ENCODE results near the gene ATF4. TPM values are rescaled to one million over a fixed set of nuclear protein-coding genes. Genes with fewer than 3 reads are reported as not detected.

Gene ATF4
- total and polyA plus RNA-seq, 2 of the 8 experiments (the other 6 are each of a cell fraction or from before 2014, with no cell fraction given): 553 to 704 TPM

DNA sequence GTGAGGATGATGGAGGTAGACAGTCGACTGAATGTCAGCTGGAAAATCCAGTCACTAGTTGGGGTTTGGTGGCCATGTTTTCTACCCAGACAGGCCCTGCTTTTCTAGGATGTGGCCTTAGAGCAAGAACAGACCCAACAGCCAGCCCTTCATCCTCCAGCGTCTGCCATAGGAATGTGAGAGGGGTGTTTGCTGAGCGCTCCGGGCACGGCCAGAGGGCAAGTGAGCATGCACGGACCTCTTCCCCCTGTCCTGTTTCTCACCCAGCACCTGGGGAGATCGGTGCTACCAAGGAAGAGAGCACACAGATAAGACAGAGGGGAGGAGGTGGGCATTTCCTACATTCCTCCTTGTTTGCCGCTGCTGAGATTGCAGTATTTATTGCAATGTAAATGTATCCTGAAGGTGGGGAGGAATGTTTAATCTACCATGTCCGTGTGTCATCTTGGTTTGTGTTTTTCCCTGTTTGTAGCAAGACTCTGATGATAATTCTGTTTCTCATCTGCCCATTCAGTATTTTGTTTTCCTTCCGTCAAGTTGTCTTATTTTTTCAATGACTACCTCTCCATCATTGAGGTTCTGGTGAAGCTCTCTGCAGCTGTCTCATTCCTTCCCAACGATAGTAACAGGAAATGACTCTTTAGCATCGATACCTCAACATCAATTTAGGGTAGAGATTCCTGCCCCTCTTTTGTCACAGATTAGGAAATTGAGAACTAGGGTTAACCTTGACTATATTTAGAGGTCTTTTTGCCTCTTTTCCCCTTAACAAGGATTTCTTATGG is 4.9 kb upstream of the ATF4 start (continued):
- TF ChIP-seq KDM4A (IDR thresholded peaks at IDR 0.05; ENCODE audit: low read depth, low read length, severe bottlenecking): no peak
- no peak for TF ChIP-seq RFX5 (IDR thresholded peaks at IDR 0.05; ENCODE audit: borderline replicate concordance, low read depth, low read length)
- no peak for TF ChIP-seq BCL11A (IDR thresholded peaks at IDR 0.05; ENCODE audit: low read depth in 2 of 2, low read length in 2 of 2)

Data from H1 (cell line).